ENCODE results near the gene ZNF606. TPM values are rescaled to one million over a fixed set of nuclear protein-coding genes. Genes with fewer than 3 reads are reported as not detected.

Gene ZNF606
- total and polyA plus RNA-seq, 2 donors (not counting 3 experiments of a cell fraction or from before 2014, with no cell fraction given), result 4.6 to 10.8 TPM

- Histone ChIP-seq H2AFZ (ENCODE audit: low read depth, low read length) (no peak overlapping the region), H3K36me3 (ENCODE audit: control insufficient read depth in 2 of 2, extremely low read depth in 1 of 2, insufficient read depth in 2 of 2, low read length in 2 of 2) (no peaks in the 10 kb centered on the region), H3K4me1 (ENCODE audit: control insufficient read depth, extremely low read depth, insufficient read depth, low read length) (no peaks in the 10 kb centered on the region), H3K27me3 (ENCODE audit: control insufficient read depth in 2 of 2, insufficient read depth in 2 of 2, low read length in 2 of 2) (no peaks in the 10 kb centered on the region), H3K9me1 (replicated peaks; ENCODE audit: control insufficient read depth, extremely low read depth, insufficient read depth, low read length) (no peaks in the 10 kb centered on the region), H3K79me2 (ENCODE audit: control insufficient read depth, insufficient read depth, low read length) (no peaks in the 10 kb centered on the region), H3K4me2 (ENCODE audit: insufficient read depth, low read length) (no peak overlapping the region), H3K9ac (replicated peaks; ENCODE audit: extremely low read depth, insufficient read depth, low read length) (no peak overlapping the region), H4K20me1 (replicated peaks; ENCODE audit: control insufficient read depth, extremely low read depth, insufficient read depth, low read length) (no peaks in the 10 kb centered on the region), H3K4me3 (replicated peaks in 1 of 3; ENCODE audit: insufficient read depth in 1 of 3, low read depth in 1 of 3, low read length in 3 of 3) (no peak overlapping the region), H3K9me3 (replicated peaks; ENCODE audit: control insufficient read depth, insufficient read depth, low read length) (peaks cover 4% of the 10 kb centered on the region), H3K27ac (ENCODE audit: insufficient read depth, low read depth, low read length) (no peak overlapping the region)
- dilution Hi-C loops (cut with MboI; ENCODE audit: extremely low pct_ligation_motif_present, low sequenced_read_pairs) (no loop called here), intact Hi-C loops (cut with micrococcal nuclease) (no loop called here)
- CTCF ChIA-PET, result no interaction called here
- no peak for TF ChIP-seq POLR2AphosphoS5 (IDR thresholded peaks at IDR 0.05; ENCODE audit: insufficient read depth, low read depth, low read length)
- no peak for TF ChIP-seq POLR2A (IDR thresholded peaks at IDR 0.05; ENCODE audit: low read depth, low read length)
- no peak for TF ChIP-seq MYC (IDR thresholded peaks at IDR 0.05; ENCODE audit: low read depth, low read length)
- no peak for TF ChIP-seq GATA2 (IDR thresholded peaks at IDR 0.05; ENCODE audit: insufficient read depth, insufficient read length, low read depth, low read length)
- no peak for TF ChIP-seq JUN (IDR thresholded peaks at IDR 0.05; ENCODE audit: borderline replicate concordance, insufficient read depth, insufficient read length, low read depth)
- no peak for TF ChIP-seq FOS (IDR thresholded peaks at IDR 0.05; ENCODE audit: borderline replicate concordance, insufficient read depth, low read length)
- TF ChIP-seq, protein P1, sequence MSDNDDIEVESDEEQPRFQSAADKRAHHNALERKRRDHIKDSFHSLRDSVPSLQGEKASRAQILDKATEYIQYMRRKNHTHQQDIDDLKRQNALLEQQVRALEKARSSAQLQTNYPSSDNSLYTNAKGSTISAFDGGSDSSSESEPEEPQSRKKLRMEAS (IDR thresholded peaks at IDR 0.05; ENCODE audit: insufficient read depth, insufficient read length), result no peak
- TF ChIP-seq CTCF (IDR thresholded peaks at IDR 0.05; ENCODE audit: extremely low read depth in 1 of 2, insufficient read depth in 1 of 2, low read depth in 1 of 2, low read length in 2 of 2), result no peak
- no peak for TF ChIP-seq EZH2 (IDR thresholded peaks at IDR 0.05; ENCODE audit: borderline replicate concordance, low read depth, low read length, severe bottlenecking)
- BruUV-seq (replicated peaks), result no TSS peak
- FAIRE-seq (no peak), DNase-seq (ENCODE audit: low read depth, low spot score) (no peak)
- POLR2A ChIA-PET, result no interaction called here
These were observed 33.2 kb upstream of the ZNF606 start for GRCh38 chr19:58035863-58036262.
